NCI-H510A (cell line): ENCODE measurements around the gene ATP6V1B1.

Source experiments
- DNase-seq: peaks from one replicate; lab custom pipeline; 2025; lab: John Stamatoyannopoulos, UW

Gene ATP6V1B1

DNA sequence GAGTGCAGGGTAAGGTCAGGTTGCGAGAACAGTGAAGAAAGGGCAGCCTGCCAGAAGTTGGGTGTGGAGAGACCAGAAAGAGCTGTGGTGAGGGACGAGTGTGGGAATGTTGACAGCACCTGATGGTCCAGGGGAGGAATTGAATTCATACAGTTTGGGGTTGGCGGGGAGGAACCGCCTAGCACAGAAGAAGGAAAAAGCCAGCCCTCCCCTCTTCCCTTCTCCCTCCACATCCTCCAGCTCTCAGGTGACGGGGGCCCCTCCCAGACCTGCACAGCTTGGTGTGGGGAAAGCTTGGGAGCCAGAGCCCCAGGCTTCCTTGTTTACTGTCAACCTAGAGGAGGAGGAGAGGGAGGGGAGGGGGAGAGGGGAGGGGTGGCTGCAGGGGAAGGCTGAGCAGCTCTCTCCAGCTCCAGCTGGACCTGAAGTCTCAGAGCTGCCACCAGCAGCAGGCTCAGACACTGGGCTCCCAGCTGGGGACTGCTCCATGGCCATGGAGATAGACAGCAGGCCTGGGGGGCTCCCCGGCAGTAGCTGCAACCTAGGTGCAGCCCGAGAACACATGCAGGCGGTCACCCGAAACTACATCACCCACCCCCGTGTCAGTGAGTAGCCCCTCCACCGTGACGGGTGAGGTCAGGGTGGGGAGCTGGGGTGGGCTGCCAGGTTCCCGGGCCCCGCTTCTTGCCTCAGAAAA lies at the start of gene ATP6V1B1:
ATP6V1B1 (plus strand) TSS at position 433 of the 697 bp plus-strand sequence; CDS start at position 488, 55 bp downstream.
- DNase-seq, result peak; percentile 79

DNA sequence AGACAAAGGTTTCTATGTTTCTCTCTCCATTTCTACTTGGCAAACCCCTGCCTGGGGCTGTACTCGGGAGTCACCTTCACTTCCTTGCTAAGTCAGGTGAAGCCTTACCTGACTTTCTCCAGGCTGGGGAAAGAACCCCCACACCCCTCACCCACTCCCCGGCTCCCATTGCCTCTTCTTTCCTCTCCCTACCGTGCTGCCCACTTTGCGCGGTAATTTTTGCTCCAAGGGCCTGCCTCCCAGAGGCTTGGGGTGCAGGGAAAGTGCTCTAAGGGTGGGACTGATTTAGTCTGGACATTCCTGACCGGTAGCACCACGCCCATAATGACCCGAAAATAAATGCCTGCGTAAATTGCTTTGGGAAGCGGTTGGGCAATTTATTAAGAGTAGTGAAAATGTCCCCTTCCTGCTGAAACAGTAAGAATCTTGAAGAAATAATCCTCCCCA lies 49.1 kb upstream of the ATP6V1B1 start:
- DNase-seq, result no peak

DNA sequence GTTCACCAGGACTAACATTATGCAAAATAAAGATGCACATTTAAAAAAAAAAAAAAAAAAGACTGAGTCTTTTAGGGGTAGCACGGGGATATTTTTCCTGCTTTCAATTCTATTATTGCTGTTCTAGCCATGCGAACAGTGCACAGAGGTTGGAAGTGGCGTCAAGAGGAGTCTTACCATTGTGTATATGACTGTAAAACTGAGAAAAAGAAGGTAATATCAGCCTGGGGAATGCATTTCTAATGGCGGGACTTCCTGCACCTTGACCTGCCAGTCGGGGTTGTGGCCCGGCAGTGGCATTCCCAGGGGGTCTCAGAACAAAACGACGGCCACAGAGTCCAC lies 48.5 kb upstream of the ATP6V1B1 start:
- DNase-seq, result no peak

DNA sequence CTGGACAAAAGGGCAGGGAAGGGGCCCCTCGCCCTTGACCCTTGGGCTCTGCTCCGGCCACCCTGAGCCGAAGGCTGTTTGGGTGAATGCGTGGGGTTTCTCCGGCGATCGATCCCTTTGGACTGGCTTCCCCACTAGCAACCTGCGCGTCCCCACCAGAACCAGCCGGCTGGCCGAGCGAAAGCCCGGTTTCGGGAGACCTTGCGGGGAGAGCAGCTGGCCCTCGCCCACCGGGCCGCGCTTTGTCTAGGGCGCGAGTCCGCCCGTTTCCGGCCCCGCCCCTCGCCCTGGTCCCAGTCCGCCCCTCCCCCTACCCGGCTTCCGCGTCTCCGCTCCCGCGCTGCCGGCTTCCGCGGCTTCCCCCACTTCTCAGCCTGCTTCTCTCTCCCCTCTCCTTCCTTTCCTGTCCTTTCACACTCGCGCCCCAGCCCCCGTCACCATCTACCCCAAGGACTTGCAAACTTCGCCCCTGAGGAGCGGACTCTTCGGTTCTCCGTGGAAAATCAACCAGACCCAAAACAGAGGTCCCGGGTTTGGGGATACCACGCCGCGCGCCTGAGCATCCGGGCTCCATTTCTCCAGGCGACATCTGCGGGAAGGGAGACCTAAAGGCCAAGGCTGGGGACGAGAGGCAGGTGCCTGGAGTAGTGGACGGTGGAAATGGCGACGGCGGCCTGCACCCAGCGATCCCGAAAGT lies 48.0 kb upstream of the ATP6V1B1 start:
- peak; percentile 85 for DNase-seq

DNA sequence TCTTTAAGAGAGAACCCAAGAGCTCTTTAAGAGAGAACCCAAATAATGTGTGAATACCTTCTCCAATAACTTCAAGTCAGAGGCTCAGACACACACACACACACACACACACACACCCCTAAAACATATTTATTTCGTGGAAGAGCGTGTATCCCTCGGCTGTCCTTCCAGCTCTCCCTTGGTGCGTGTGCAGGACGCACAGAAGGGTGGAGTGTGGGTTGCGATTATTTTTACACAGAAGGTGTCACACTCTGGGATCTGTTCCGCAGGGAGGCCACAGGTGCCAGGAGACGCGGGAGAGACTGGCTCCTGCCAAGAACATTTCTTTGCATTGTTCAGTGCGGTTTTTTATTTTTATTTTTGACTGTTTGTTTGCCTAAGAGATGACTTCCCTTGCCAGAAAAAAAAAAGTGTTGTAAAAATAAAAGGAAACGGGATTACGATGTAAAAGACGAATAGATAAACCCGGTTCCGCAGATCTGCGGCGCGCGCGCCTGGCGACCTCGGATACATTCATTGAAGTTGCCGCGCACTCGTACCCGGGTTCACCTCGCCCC lies 47.3 kb upstream of the ATP6V1B1 start:
- no peak for DNase-seq

DNA sequence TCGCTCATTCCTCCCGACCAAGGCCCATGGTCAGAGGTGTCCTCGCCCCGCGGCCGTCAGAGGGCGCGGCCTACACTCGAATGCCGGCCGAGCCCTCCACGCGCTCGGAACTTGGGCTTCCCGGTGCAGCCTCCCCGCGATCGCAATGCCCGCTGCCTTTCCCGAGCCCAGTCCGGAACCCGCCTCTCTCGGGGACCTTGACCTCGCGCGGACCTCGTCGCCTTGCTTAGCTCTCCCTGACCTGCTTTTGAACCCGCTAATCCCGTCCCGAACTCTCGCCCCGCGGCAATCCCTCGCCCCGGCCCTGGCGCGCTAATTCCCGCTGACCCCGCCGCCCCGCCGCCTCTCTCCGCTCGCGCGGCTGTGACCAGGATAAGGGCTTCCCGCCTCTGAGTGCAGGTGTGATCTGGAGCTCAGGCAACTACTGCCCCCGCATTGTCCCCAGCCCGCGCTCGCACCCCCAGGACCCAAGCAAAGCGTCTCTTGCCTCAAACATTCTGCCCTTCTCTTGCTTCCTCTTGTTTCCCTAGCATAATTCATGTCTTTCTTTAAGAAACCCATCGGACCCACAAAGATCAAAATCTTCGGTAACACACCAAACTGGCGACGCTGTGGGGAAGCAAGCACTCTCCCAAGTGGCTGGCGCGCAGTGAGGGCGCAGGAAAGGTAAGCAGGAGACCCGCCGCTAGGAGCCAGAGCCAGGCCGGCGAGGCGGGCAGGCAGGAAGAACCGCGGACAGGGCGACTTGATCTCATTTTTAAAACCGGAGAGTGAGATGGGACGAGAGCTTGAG lies 46.6 kb upstream of the ATP6V1B1 start:
- peak; percentile 56 for DNase-seq

DNA sequence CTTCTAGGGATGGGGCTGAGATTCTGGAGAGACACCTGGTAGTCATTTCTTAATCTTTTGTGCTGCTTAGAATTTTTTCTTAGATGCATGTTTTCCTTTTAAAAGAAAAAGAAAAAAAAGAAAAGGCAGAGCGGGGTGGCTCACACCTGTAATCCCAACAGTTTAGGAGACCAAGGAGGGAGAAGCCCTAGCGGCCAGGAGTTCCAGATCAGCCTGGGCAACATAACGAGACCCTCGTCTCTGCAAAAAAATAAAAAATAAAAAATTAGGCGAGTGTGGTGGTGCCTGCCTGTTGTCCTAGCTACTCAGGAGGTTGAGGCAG lies 46.0 kb upstream of the ATP6V1B1 start:
- no peak for DNase-seq

DNA sequence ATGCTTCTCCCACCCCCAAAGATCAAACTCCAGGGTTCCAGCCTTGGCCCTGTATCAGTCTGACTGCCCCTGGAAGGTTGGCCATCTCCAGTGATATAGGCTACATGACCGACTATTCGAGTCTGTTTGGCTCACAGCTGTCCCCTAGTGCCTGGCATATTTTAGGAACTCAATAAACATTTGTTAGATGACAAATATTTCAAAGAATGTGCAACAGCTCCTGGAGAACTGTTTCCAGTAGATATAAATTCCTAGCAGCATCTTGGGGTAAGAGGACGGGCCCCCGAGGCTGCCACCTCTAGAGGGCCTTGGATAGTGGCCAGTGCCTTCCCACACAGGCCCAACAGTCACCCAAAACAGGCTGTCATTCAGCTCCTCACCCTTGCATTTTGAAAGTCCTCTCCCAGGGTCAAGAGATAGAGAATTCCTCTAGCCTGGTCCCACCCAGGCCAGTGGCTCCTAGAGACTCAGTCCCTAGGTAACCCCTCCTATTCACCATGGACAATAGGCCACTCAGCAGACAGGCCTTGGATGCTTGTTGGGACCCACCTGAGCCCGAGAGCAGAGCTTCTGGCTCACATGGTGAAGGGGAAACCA lies 45.1 kb upstream of the ATP6V1B1 start:
- no peak for DNase-seq

DNA sequence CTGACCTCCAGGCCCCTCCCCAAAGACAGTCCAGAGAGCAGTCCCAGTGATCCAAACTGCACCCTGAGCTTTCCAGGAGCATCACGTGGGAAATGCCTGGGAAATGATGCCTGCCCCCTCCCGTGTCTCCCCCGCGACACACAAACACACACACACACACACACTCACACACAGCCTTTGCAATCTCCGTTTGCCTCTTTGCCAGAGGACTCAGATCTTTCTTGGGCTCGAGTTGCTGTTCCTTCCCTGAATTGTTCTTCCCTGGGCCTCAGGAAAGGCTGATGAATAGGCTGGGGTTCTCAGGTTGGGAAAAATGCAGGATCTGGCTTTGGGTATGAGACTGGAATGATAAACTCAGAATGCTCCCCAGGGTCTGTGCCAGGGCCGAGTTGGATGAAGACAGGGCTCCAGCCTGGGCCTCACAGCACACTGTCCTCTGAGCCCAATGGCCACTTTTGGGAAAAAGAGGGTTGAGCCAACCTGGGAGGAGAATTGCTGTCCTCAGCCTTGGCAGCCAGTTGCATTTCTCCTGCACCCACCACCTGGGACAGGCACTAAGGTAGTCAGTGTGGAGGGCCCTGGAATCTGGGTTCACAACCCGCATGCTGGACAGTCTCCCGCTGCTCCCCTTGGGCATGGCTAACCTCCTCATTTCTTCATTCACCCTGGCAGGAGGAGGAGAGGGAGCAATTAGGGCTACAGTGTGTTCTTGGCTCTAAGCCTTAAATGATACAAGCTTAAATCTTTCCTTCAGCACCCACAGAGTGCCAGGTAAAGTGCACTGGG lies 43.9 kb upstream of the ATP6V1B1 start:
- no peak for DNase-seq

DNA sequence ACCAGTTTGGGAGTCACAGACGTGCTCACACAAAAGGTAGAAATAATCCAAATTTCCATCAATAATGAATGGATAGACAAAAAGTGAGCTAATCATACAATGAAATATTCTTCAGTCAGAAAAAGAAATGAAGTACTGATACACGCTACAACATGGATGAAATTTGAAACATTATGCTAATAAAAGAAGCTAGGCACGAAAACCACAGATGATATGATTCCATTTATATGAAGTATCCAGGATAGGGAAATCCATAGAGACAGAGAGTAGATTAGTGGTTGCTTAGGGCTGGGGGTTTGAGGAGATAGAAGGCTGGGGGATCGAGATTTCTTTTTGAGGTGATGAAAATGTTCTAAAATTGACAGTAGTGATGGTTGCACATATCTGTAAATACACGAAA lies 43.0 kb upstream of the ATP6V1B1 start:
- DNase-seq, result no peak

DNA sequence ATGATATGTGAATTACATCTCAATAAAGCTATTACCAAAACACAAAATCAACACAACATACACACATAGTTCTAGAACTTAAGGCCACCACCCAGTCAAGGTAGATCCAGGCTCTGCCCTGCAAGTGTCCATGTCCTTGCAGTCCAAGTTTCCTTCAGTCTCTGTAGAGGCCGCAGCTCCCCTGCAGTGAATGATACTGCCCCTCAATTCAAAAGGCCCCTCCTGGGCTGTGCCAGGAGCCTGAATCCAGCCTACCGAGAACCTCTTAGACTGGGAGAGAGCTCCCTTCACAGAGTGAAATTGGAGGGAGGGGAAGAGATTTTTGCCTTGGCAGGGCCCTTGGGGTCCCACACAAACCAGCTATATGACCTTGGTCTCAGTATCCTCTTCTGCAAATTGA lies 42.5 kb upstream of the ATP6V1B1 start:
- DNase-seq, result no peak

DNA sequence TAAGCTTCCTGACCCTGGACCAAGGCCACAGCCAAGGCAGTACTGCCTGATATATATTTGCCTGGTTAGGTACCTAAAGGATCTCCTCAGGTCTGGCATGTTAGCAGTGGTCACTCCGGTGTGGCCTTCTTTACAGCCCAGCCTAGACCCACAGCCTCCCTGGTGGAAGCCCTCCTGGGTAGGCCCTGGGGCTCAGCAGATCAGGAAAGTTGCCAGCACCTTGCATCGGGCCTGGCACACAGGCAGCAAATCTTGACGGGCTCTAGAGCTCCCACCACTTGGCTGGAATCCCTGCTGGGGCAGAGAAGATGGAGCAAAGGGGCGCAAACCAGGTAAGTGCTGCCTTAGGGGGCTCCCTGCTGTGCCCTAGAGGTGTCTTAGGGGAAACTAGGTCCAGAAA lies 40.9 kb upstream of the ATP6V1B1 start:
- no peak for DNase-seq

DNA sequence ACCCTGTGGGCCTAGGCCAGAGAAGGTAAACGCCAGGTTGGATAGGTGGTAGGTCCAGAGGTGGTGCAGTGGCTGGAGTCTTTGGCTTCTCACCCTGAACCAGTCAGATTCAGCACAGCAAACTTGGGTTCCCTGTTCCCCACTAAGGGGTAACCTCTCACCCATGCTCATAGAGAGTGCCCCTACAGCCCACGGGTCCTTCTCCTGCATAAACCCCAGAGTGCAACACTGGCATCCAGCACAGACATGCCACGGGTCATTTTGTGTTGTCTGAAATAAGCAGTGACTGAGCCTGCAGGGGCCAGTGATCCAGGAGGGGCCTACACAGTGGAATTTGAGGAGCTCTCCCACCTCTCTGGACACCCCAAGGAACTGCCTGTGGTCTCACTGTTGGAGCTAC lies 40.5 kb upstream of the ATP6V1B1 start:
- DNase-seq, result no peak

DNA sequence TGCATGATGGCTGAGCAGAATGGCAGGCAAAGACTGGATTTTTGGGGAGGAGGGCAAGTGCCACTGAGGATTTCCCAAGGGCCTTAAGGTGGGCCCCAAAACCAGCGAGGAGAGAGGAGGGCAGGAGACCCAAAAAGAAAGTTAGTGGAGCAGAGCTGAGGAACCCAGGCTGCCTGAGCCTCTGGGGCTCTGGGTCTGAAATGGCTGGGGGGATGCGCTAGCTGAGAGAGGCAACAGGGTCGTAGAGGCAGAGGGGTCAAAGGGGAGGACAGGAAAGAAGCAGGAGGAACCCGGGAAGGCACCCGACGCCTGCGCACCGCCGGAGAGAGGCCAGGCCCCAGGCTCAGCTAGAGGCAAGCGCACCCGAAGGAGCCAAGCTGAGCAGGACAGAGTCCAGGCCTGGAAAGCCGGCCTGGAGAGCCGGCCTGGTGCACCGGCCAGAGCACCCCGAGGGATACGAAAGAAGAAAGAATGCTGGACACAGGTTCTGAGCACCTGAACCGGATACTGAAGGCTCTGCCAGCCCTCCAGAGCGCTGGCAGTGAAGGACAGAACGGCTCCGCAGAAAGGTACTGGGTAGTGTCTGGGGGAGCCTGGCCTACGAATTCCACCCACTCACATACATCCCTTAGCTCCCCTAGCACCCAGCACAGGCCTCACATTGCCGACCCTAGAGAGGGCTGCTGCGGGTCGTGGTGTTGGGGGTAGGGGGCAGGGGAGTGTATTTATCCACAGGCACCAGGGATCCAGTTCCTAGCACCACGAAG lies 39.5 kb upstream of the ATP6V1B1 start:
- DNase-seq, result no peak

DNA sequence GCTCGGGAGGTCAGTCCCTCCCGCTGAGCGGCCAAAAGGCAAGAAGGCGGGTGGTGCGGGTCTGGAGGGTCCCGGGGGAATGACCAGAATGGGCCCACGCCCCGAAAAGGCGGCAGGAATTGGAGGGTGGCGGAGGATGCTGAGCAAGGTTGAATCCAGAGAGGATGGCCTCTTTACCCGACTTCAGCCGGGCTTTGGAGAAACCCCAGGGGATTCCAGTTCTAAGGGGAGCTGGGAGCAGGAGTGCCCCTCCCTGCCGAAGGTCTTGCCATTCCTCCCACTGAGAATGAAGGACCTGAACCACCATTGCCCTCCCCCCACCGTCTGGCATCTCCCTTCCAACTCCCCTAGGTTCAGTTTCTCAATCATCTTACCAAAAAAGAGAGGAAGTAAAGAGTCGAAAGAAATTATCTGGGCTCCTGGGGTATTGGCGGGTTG lies 38.9 kb upstream of the ATP6V1B1 start:
- DNase-seq, result no peak

DNA sequence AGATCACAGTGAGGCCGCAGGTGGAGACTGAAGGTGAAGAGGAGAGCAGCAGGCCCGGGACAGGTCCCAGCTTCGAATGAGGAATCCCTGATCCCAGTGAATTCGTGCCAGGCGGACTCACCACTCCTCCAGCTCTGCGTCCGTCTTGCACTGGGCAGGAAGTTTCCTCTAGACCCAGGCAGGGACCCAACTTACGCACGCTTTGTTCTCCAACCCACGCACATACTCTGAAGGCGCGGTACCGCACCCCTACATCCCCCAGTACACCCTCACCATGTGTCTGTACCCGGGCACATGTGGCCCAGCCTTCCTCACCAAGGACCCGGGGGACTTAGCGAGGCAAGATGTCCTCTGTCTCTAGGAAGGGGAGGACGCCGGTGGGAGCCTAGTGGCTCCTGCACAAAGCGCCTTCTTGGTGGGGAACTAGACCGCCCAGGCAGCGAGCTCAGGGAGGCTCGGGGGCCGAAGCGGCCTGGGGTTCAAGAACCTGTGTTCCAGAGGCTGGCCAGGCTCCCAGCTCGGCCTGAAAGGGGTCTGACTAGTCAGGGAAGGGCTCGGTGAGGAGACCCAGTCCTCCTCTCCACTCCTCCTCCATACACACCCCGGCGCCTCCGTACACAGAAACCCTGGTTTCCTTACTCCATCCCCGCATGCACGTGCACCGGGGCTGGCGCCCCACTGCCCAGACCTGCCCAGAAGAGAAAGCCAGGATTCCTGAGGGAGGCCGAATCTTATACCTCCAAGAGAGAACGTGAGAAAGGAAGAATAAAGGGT lies 38.3 kb upstream of the ATP6V1B1 start:
- no peak for DNase-seq

DNA sequence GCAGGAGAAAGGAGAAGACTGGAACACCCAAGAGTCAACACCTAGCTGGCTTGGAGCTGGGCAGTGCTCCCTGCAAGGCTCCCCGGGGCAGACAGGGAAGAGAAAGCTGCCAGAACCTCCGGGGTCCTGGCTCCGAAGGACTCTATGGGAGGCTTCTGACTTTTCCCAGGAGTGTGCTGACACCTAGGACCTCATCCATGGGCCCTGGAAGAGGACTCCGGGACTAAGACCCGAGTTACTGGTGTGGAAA lies 37.8 kb upstream of the ATP6V1B1 start:
- DNase-seq, result no peak

DNA sequence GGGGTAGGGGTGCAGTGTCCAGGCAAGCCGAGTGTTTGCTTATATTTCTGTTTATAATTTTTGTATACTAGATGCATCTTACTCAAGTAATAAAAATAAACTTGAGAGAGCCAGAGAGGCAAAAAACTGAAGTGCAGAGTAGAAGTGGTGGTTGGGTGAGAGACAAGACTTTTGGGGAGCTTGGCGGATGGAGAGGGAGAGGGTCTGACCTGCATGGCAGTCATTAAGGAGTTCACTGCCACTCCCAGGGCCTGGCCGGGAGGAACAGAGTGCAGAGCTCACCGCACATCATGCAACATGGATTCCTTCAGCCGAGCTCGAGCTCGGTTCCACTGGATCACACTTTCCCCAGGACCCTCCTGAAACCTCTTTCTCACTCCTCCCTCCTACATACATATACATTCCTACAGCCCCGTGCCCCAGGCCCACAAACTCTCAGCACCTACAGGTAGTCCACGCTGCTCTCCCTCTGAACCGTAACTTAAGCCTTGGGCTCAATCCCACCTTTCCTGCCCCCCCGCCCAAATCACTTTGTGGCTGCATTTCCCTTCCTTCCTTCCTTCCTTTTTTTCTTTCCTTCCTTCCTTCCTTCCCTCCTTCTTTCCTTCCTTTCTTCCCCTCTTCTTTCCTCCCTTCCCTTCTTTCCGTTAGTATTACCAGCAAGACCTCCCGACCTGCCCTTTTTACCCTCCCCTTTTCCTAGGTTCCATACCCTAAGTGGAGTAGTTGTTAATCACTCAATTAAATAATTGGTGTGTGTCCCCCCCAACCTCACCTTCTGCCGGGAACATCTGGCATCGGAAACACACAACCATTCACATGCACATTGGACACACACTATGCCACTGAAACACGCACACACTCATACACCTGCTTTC lies 37.1 kb upstream of the ATP6V1B1 start:
- no peak for DNase-seq
